Measurements from ENCODE around the gene PTPRE.

The PTPRE gene

DNA sequence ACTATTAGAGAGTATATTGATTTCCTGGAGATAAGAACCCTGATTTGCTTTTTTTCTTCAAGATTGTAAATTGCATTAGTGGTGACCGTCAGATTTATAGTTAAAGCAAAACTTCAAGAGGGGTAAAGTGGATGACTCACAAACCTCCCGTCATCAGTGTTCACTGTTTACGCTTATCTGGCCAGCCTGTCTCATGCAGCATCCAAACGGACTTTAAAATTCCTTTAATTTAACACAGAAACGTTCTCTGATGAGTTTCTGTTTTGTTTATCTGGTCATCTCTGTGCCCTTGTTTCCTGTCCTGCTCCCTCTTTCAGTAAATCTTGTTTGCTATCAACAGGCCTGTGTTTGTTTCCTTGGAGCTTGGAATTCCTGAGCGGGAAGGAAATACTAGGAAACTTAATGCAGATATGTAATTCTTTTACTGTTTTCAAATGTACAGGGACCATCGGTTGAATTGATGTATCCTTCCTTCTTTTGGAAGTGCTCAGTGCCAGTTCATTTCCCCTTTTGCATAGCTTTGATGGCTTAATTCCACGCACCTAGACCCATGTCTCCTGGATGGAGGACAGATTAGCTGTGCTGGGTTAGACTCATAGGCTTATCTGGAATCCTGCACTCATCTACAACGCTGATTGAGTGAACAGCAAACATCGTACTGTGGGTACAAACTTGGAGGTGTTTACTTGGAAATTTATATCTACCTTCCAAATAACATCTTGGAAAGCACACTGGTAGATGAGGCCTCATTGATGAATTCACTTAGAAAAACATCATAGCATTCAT is 21.3 kb downstream of the PTPRE start:
- DNase-seq (ENCODE audit: low spot score) (no peak), ATAC-seq (ENCODE audit: low read depth) (no peak)
- Histone ChIP-seq H3K9me3 (ENCODE audit: severe bottlenecking) (no peaks in the 10 kb centered on the region), H3K4me1 (ENCODE audit: insufficient read depth, poor library complexity, severe bottlenecking) (peaks cover 5% of the 10 kb centered on the region), H3K27ac (ENCODE audit: poor library complexity, severe bottlenecking) (no peak overlapping the region), H3K27me3 (ENCODE audit: insufficient read depth, poor library complexity, severe bottlenecking) (no peaks in the 10 kb centered on the region), H3K4me3 (ENCODE audit: severe bottlenecking) (no peak overlapping the region), H3K36me3 (ENCODE audit: low read depth) (no peaks in the 10 kb centered on the region)
- TF ChIP-seq, protein P1, sequence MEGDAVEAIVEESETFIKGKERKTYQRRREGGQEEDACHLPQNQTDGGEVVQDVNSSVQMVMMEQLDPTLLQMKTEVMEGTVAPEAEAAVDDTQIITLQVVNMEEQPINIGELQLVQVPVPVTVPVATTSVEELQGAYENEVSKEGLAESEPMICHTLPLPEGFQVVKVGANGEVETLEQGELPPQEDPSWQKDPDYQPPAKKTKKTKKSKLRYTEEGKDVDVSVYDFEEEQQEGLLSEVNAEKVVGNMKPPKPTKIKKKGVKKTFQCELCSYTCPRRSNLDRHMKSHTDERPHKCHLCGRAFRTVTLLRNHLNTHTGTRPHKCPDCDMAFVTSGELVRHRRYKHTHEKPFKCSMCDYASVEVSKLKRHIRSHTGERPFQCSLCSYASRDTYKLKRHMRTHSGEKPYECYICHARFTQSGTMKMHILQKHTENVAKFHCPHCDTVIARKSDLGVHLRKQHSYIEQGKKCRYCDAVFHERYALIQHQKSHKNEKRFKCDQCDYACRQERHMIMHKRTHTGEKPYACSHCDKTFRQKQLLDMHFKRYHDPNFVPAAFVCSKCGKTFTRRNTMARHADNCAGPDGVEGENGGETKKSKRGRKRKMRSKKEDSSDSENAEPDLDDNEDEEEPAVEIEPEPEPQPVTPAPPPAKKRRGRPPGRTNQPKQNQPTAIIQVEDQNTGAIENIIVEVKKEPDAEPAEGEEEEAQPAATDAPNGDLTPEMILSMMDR (IDR thresholded peaks at IDR 0.05; ENCODE audit: poor library complexity, severe bottlenecking), result no peak

DNA sequence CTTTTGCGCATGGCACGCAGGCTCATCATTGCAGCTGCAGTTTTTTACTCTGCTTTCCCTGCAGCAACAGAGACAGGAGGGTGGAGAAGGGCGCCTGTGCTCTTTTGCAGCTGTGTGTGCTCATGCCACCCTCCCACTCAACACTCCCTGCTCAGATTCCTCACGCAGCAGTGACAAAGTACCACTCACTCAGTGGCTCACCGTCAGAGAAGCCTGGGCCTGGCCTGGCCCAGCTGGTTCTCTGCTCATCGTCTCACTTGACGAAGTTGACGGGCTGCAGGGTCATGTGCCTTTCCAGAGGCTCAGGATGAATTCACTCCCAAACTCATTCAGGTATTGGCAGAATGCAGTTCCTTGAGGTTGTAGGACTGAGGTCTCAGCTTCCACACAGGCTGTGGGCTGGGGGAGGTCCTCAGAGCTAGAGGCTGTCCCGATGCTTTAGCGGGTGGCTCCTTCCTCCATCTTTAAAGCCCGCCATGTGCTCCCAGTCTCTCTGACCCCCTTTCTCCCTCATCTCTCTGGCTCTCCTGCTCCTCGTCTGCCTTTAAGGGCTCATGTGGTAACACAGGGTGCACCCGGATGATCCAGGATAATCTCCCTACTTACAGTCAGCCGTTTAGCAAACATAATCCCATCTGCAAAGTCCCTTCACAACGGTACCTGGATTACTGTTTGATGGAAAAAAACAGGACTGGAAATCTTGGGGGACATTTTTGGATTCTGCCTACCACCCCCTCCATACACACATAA is 25.8 kb downstream of the PTPRE start:
- Histone ChIP-seq H3K27me3 (ENCODE audit: insufficient read depth, poor library complexity, severe bottlenecking) (no peaks in the 10 kb centered on the region), H3K36me3 (ENCODE audit: low read depth) (no peaks in the 10 kb centered on the region), H3K27ac (ENCODE audit: poor library complexity, severe bottlenecking) (no peak overlapping the region), H3K4me1 (ENCODE audit: insufficient read depth, poor library complexity, severe bottlenecking) (peaks cover 10% of the 10 kb centered on the region), H3K9me3 (ENCODE audit: severe bottlenecking) (no peaks in the 10 kb centered on the region), H3K4me3 (ENCODE audit: severe bottlenecking) (no peak overlapping the region)
- ATAC-seq (ENCODE audit: low read depth) (no peak), DNase-seq (ENCODE audit: low spot score) (no peak)
- TF ChIP-seq, protein P1 (IDR thresholded peaks at IDR 0.05; ENCODE audit: poor library complexity, severe bottlenecking), result no peak

DNA sequence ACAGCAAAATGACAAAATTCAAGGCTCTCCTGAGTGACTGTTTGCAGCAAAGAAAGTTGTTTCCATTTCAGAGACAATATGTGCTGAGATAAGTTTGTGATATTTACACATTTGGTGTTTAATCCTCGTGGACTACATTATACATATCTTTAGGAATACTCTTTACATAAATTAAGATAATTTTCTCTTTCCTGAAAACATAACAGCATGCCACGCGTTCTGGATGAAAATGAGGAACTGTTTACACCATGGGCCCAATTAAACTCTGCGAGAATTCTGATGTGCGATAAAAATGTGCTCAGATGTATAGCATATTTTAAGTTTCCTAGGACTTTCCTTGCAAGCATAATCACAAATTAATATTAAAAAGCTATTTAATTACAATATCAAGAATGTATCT is 26.4 kb downstream of the PTPRE start:
- H3K4me1 ChIP-seq (ENCODE audit: insufficient read depth, poor library complexity, severe bottlenecking), result peaks cover 10% of the 10 kb centered on the region
- no peaks in the 10 kb centered on the region for H3K36me3 ChIP-seq (ENCODE audit: low read depth)
- TF ChIP-seq, protein P1 (IDR thresholded peaks at IDR 0.05; ENCODE audit: poor library complexity, severe bottlenecking), result no peak
- DNase-seq (ENCODE audit: low spot score) (no peak), ATAC-seq (ENCODE audit: low read depth) (no peak)
- H3K4me3 ChIP-seq (ENCODE audit: severe bottlenecking), result no peak overlapping the region
- no peak overlapping the region for H3K27ac ChIP-seq (ENCODE audit: poor library complexity, severe bottlenecking)
- no peaks in the 10 kb centered on the region for H3K9me3 ChIP-seq (ENCODE audit: severe bottlenecking)
- H3K27me3 ChIP-seq (ENCODE audit: insufficient read depth, poor library complexity, severe bottlenecking), result no peaks in the 10 kb centered on the region

DNA sequence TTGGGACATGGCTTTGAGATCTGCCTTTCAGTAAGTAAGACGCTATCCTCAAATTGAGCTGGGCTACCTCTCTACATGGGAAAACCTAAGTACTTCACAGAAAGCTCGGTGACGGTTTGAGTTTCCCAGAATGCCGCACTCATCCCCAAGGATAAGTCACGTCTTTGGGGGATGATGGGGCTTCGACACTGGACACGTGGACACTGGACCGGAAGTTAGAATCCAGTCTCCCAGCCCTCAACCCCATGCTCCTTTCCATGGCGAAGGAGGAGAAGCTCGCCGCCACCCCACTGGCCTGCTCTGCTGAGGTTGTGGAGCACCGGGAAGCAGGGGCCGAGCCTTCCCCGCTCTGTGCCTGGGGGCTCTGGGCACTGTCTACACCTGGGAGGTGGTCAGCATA is 27.5 kb downstream of the PTPRE start:
- no peak overlapping the region for H3K4me3 ChIP-seq (ENCODE audit: severe bottlenecking)
- no peak overlapping the region for H3K27ac ChIP-seq (ENCODE audit: poor library complexity, severe bottlenecking)
- H3K36me3 ChIP-seq (ENCODE audit: low read depth), result no peaks in the 10 kb centered on the region
- TF ChIP-seq, protein P1 (IDR thresholded peaks at IDR 0.05; ENCODE audit: poor library complexity, severe bottlenecking), result no peak
- H3K9me3 ChIP-seq (ENCODE audit: severe bottlenecking), result no peaks in the 10 kb centered on the region
- DNase-seq (ENCODE audit: low spot score), result no peak
- ATAC-seq (ENCODE audit: low read depth), result no peak
- peaks cover 10% of the 10 kb centered on the region for H3K4me1 ChIP-seq (ENCODE audit: insufficient read depth, poor library complexity, severe bottlenecking)
- no peaks in the 10 kb centered on the region for H3K27me3 ChIP-seq (ENCODE audit: insufficient read depth, poor library complexity, severe bottlenecking)
